HL-60 (cell line): ENCODE measurements around the gene OR1B1.

Experiments used
- CTCF ChIP-seq: IDR thresholded peaks from one replicate; pipeline ENCODE4 v1.5.1; 2011; ENCODE audit warnings: low read length, control low read depth, inconsistent platforms; ENCODE audit not compliant: insufficient read depth
- POLR2AphosphoS5 ChIP-seq: IDR thresholded peaks from 2 replicates; pipeline ENCODE4 v1.6.1; 2012; ENCODE audit warnings: low read depth
- REST ChIP-seq: IDR thresholded peaks from 2 replicates; pipeline ENCODE4 v1.6.1; 2012; ENCODE audit warnings: low read depth; ENCODE audit not compliant: insufficient replicate concordance
- SPI1 ChIP-seq: IDR thresholded peaks from 2 replicates; pipeline ENCODE4 v1.6.1; 2012; ENCODE audit warnings: low read depth, mild to moderate bottlenecking, borderline replicate concordance

- TF ChIP-seq REST, result no peak
- TF ChIP-seq CTCF, result no peak
- no peak for TF ChIP-seq POLR2AphosphoS5
- TF ChIP-seq SPI1, result no peak
These were observed 4.0 kb upstream of the OR1B1 start, which contains the start of gene OR1L1 for GRCh38 chr9:122661416-122661815.
